ENCODE measurements around the gene SRL. TPM values are rescaled to one million over a fixed set of nuclear protein-coding genes. Genes with fewer than 3 reads are reported as not detected.

The SRL gene
- polyA plus RNA-seq, 1 of the 3 experiments (the other 2 are of a cell fraction) = not detected

GRCh38 chr16:4240624-4241023 lies 1.3 kb downstream of the SRL start:
- no peaks in the 10 kb centered on the region for H3K27me3 ChIP-seq (ENCODE audit: insufficient read depth)
- H3K36me3 ChIP-seq (replicated peaks in 1 of 2; ENCODE audit: control insufficient read depth in 1 of 2, insufficient read depth in 2 of 2, low read length in 1 of 2) = no peaks in the 10 kb centered on the region
- H3K4me1 ChIP-seq (ENCODE audit: control insufficient read depth in 1 of 2, insufficient read depth in 2 of 2, low read depth in 1 of 2, low read length in 1 of 2) = peaks cover 0 to 2% of the 10 kb centered on the region in 2 experiments; a peak in 1 of 4 replicates
- H4K20me1 ChIP-seq (ENCODE audit: insufficient read depth) = no peaks in the 10 kb centered on the region
- DNase-seq = peak; percentile 20
- no peak overlapping the region for H2AFZ ChIP-seq (ENCODE audit: low read depth)
- no peak overlapping the region for H3K4me2 ChIP-seq
- POLR2A ChIA-PET = no interaction called here
- H3F3A ChIP-seq (replicated peaks; ENCODE audit: insufficient read depth) = no peaks in the 10 kb centered on the region
- no peak overlapping the region for H3K4me3 ChIP-seq (ENCODE audit: low read depth in 2 of 2, low read length in 1 of 2)
- H3K79me2 ChIP-seq (ENCODE audit: insufficient read depth) = no peaks in the 10 kb centered on the region
- WGBS (ENCODE audit: low lambda C conversion rate) = 80% methylated on average over 7 of the region's 12 CpGs
- no peaks in the 10 kb centered on the region for H3K9me3 ChIP-seq
- CTCF ChIA-PET = interaction anchor here (1.0 to 1.5 kb wide), 4 partner anchors 9 to 258 kb away, joined by 3 to 10 read pairs (median 4); no protein-coding TSS in a partner anchor
- no peak overlapping the region for H3K9ac ChIP-seq
- H3K27ac ChIP-seq (ENCODE audit: low read depth in 2 of 2, low read length in 1 of 2) = no peak overlapping the region
- H3K9me2 ChIP-seq = no peaks in the 10 kb centered on the region
- TF ChIP-seq SMC3 (IDR thresholded peaks at IDR 0.05; ENCODE audit: low read depth, low read length) (no peak), RAD21 (IDR thresholded peaks at IDR 0.05; ENCODE audit: low read length) (no peak), RFX5 (IDR thresholded peaks at IDR 0.05; ENCODE audit: low read length) (no peak), USF2 (IDR thresholded peaks at IDR 0.05; ENCODE audit: borderline replicate concordance, low read depth, low read length) (no peak), POLR2AphosphoS5 (IDR thresholded peaks at IDR 0.05; ENCODE audit: low read depth, low read length) (no peak), ZBTB33 (IDR thresholded peaks at IDR 0.05; ENCODE audit: borderline replicate concordance, low read depth) (no peak), NFIC (IDR thresholded peaks at IDR 0.05; ENCODE audit: borderline replicate concordance) (no peak), MEF2A (IDR thresholded peaks at IDR 0.05; ENCODE audit: borderline replicate concordance, low read depth) (no peak), MAX (IDR thresholded peaks at IDR 0.05; ENCODE audit: low read depth) (no peak), REST (IDR thresholded peaks at IDR 0.05; ENCODE audit: low read depth, low read length) (no peak), PBX3 (IDR thresholded peaks at IDR 0.05) (no peak), SIN3A (IDR thresholded peaks at IDR 0.05; ENCODE audit: borderline replicate concordance, low read depth, low read length) (no peak), FOXJ3 (CRISPR knock-in tag; IDR thresholded peaks at IDR 0.05) (no peak), USF1 (IDR thresholded peaks at IDR 0.05; ENCODE audit: borderline replicate concordance, low read depth) (no peak), FOXM1 (IDR thresholded peaks at IDR 0.05; ENCODE audit: low read depth) (no peak), ELF1 (IDR thresholded peaks at IDR 0.05) (no peak), RCOR1 (IDR thresholded peaks at IDR 0.05; ENCODE audit: low read length) (no peak)
